ENCODE results near the gene YWHAG. TPM values are rescaled to one million over a fixed set of nuclear protein-coding genes. Genes with fewer than 3 reads are reported as not detected.
A peak's percentile ranks its signal among the peaks of the same experiment; 100 is the strongest.

Gene YWHAG
- total and polyA plus RNA-seq, 12 donors: 50.5 to 309 (median 98.0) TPM

DNA sequence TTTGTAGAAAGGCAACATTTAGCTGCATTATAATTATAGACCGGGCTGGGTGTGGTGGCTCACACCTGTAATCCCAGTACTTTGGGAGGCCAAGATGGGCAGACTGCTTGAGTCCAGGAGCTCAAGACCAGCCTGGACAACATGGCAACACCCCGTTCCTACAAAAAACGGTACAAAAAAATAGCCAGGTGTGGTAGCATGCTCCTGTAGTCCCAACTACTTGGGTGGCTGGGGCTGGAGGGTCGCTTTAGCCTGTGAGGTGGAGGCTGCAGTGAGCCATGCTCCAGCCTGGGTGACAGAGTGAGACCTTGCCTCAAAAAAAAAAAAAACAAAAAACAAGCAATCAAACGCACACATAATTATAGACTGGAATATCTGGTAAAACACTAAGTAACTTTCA, 5.0 kb downstream of the YWHAG start:
- WGBS, 4 donors: 88 to 94% (median 90%) methylated on average over 5 of the region's 5 CpGs
- TF ChIP-seq POLR2A (IDR thresholded peaks at IDR 0.05): no peak
- TF ChIP-seq, protein P1, sequence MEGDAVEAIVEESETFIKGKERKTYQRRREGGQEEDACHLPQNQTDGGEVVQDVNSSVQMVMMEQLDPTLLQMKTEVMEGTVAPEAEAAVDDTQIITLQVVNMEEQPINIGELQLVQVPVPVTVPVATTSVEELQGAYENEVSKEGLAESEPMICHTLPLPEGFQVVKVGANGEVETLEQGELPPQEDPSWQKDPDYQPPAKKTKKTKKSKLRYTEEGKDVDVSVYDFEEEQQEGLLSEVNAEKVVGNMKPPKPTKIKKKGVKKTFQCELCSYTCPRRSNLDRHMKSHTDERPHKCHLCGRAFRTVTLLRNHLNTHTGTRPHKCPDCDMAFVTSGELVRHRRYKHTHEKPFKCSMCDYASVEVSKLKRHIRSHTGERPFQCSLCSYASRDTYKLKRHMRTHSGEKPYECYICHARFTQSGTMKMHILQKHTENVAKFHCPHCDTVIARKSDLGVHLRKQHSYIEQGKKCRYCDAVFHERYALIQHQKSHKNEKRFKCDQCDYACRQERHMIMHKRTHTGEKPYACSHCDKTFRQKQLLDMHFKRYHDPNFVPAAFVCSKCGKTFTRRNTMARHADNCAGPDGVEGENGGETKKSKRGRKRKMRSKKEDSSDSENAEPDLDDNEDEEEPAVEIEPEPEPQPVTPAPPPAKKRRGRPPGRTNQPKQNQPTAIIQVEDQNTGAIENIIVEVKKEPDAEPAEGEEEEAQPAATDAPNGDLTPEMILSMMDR (IDR thresholded peaks at IDR 0.05): no peak
- no peaks in the 10 kb centered on the region for H3K9me3 ChIP-seq (replicated peaks in 1 of 3)
- peak in 1 of 7 donors; percentile 11 for DNase-seq
- H3K27ac ChIP-seq: no peak overlapping the region
- intact Hi-C loops (cut with DNase I): no loop called here
- peaks cover 32 to 83% of the 10 kb centered on the region in 2 donors for H3K4me1 ChIP-seq (replicated peaks in 1 of 2)
- peaks cover 0 to 16% of the 10 kb centered on the region in 2 donors for H3K36me3 ChIP-seq (replicated peaks in 1 of 2)
- no peaks in the 10 kb centered on the region for H3K27me3 ChIP-seq
- H3K4me3 ChIP-seq: no peak overlapping the region

- intact Hi-C loops (cut with DNase I): no loop called here
Observed at GRCh38 chr7:76352193-76352592, 6.6 kb downstream of the YWHAG start.

GRCh38 chr7:76351372-76351771, 7.4 kb downstream of the YWHAG start:
- H3K36me3 ChIP-seq (replicated peaks in 1 of 2): peaks cover 0 to 26% of the 10 kb centered on the region in 2 donors
- H3K9me3 ChIP-seq (replicated peaks in 1 of 3): no peaks in the 10 kb centered on the region
- H3K4me3 ChIP-seq: no peak overlapping the region
- H3K4me1 ChIP-seq (replicated peaks in 1 of 2): peaks cover 45 to 96% of the 10 kb centered on the region in 2 donors
- intact Hi-C loops (cut with DNase I): no loop called here
- no peaks in the 10 kb centered on the region for H3K27me3 ChIP-seq
- 85 to 89% (median 88%) methylated on average over 7 of the region's 7 CpGs for WGBS, 4 donors
- TF ChIP-seq, protein P1 (IDR thresholded peaks at IDR 0.05): no peak
- no peak for TF ChIP-seq POLR2A (IDR thresholded peaks at IDR 0.05)
- DNase-seq: peak in 1 of 7 donors; percentile 9
- peak overlapping the region in 2 of 5 donors; percentile 35 to 40 for H3K27ac ChIP-seq

More at GRCh38 chr7:76352193-76352592, 6.6 kb downstream of the YWHAG start:
- Histone ChIP-seq H3K4me3 (peak overlapping the region in 1 of 4 donors; percentile 9), H3K36me3 (replicated peaks in 1 of 2) (peaks cover 0 to 18% of the 10 kb centered on the region in 2 donors), H3K27ac (peak overlapping the region in 3 of 5 donors; percentile 31 to 40 (median 35)), H3K9me3 (replicated peaks in 1 of 3) (no peaks in the 10 kb centered on the region), H3K27me3 (no peaks in the 10 kb centered on the region), H3K4me1 (replicated peaks in 1 of 2) (peaks cover 46 to 96% of the 10 kb centered on the region in 2 donors)
- DNase-seq: peak in 6 of 7 donors; percentile 50 to 78 (median 68)
- TF ChIP-seq POLR2A (IDR thresholded peaks at IDR 0.05): peak in 1 of 2 donors; percentile 53
- TF ChIP-seq, protein P1 (IDR thresholded peaks at IDR 0.05): no peak
- WGBS, 4 donors: 32 to 43% (median 36%) methylated on average over 6 of the region's 6 CpGs

- Histone ChIP-seq H3K27ac (peak overlapping the region in 1 of 5 donors; percentile 55), H3K9me3 (replicated peaks in 1 of 3) (no peaks in the 10 kb centered on the region), H3K27me3 (no peaks in the 10 kb centered on the region), H3K4me3 (no peak overlapping the region), H3K36me3 (replicated peaks in 1 of 2) (peaks cover 0 to 46% of the 10 kb centered on the region in 2 donors), H3K4me1 (replicated peaks in 1 of 2) (peaks cover 41 to 77% of the 10 kb centered on the region in 2 donors)
- DNase-seq: no peak
- 81 to 82% (median 81%) methylated on average over 8 of the region's 8 CpGs for WGBS, 4 donors
- intact Hi-C loops (cut with DNase I): no loop called here
- TF ChIP-seq POLR2A (IDR thresholded peaks at IDR 0.05): no peak
- TF ChIP-seq, protein P1 (IDR thresholded peaks at IDR 0.05): no peak
Observed at GRCh38 chr7:76349313-76349885, 9.4 kb downstream of the YWHAG start.
